CD14-positive monocyte (primary cell): Measurements from ENCODE around the gene CSMD2. TPM values are rescaled to one million over a fixed set of nuclear protein-coding genes. Genes with fewer than 3 reads are reported as not detected.

Experiments used
- DNase-seq, 3 donors: peaks; one replicate each; pipeline ENCODE4 v3.0.0-alpha.2; 2011 to 2022
- H2AFZ ChIP-seq: 2 replicates; pipeline ENCODE4 v1.6.0; 2012; ENCODE audit warnings: mild to moderate bottlenecking, low read depth, low read length, inconsistent platforms; ENCODE audit not compliant: insufficient read depth, poor library complexity, severe bottlenecking
- H3K27ac ChIP-seq, 2 donors: 1 replicate in 1 of 2; 2 replicates in 1 of 2; pipeline ENCODE4 v1.5.1; 2012 to 2013; ENCODE audit warnings: low read length in 2 of 2, control low read depth in 1 of 2, inconsistent platforms in 1 of 2, low read depth in 1 of 2, mild to moderate bottlenecking in 1 of 2
- H3K27me3 ChIP-seq, 2 donors: one replicate each; pipeline versions ENCODE4 v1.6.0 to v1.6.1; 2011 to 2013; ENCODE audit warnings: low read length in 2 of 2; ENCODE audit not compliant: control insufficient read depth in 2 of 2, insufficient read depth in 2 of 2
- H3K36me3 ChIP-seq, 2 donors: replicated peaks in 1 of 2; 1 replicate in 1 of 2; 2 replicates in 1 of 2; pipeline versions ENCODE4 v1.5.1 to v1.6.1; 2012 to 2013; ENCODE audit warnings: low read length in 2 of 2, control low read depth in 1 of 2, inconsistent platforms in 1 of 2, mild to moderate bottlenecking in 1 of 2; ENCODE audit not compliant: insufficient read depth in 2 of 2, control insufficient read depth in 1 of 2
- H3K4me1 ChIP-seq, 2 donors: 1 replicate in 1 of 2; 2 replicates in 1 of 2; pipeline versions ENCODE4 v1.5.1 to v1.6.1; 2012 to 2013; ENCODE audit warnings: low read length in 2 of 2, control low read depth in 1 of 2, inconsistent platforms in 1 of 2, mild to moderate bottlenecking in 1 of 2, moderate library complexity in 1 of 2; ENCODE audit not compliant: insufficient read depth in 2 of 2, control insufficient read depth in 1 of 2
- H3K4me2 ChIP-seq: replicated peaks from 2 replicates; pipeline ENCODE3; 2012; ENCODE audit warnings: low read length, moderate library complexity, mild to moderate bottlenecking; ENCODE audit not compliant: poor library complexity, severe bottlenecking; ENCODE audit errors: extremely low read depth
- H3K4me3 ChIP-seq, 3 experiments: fragments of 200-600 bp in 1 of 3; sonication (generic) in 1 of 3; replicated peaks in 1 of 3; 1 replicate in 2 of 3; 2 replicates in 1 of 3; pipeline ENCODE4 v1.5.1; 2011 to 2013; ENCODE audit warnings: low read length in 3 of 3, mild to moderate bottlenecking in 3 of 3, control low read depth in 2 of 3, low read depth in 2 of 3, inconsistent platforms in 1 of 3, moderate library complexity in 1 of 3
- H3K79me2 ChIP-seq: 2 replicates; pipeline ENCODE4 v1.6.0; 2012; ENCODE audit warnings: mild to moderate bottlenecking, control low read depth, inconsistent platforms, low read length, moderate library complexity; ENCODE audit not compliant: insufficient read depth
- H3K9ac ChIP-seq: 2 replicates; pipeline ENCODE4 v1.6.0; 2017; ENCODE audit warnings: low read length, mild to moderate bottlenecking; ENCODE audit not compliant: insufficient read depth, poor library complexity, severe bottlenecking
- H3K9me3 ChIP-seq, 2 donors: replicated peaks in 1 of 2; 1 replicate in 1 of 2; 2 replicates in 1 of 2; pipeline versions ENCODE4 v1.5.1 to v1.6.1; 2012 to 2013; ENCODE audit warnings: low read length in 2 of 2, control low read depth in 1 of 2; ENCODE audit not compliant: control insufficient read depth in 1 of 2, insufficient read depth in 1 of 2
- H4K20me1 ChIP-seq: 2 replicates; pipeline ENCODE4 v1.6.0; 2012; ENCODE audit warnings: mild to moderate bottlenecking, low read length, control low read depth, moderate library complexity; ENCODE audit not compliant: insufficient read depth
- H3K27ac Mint-ChIP-seq, 7 donors: one replicate each; pipeline ENCODE4 v1.8.0; 2020; ENCODE audit warnings: mild to moderate bottlenecking in 7 of 7, mixed read lengths in 7 of 7, moderate library complexity in 6 of 7, inconsistent platforms in 2 of 7
- H3K27me3 Mint-ChIP-seq, 3 donors: one replicate each; pipeline ENCODE4 v1.8.0; 2021 to 2022; ENCODE audit warnings: low read depth in 3 of 3, mild to moderate bottlenecking in 3 of 3, mixed read lengths in 3 of 3, moderate library complexity in 3 of 3, inconsistent platforms in 1 of 3
- H3K36me3 Mint-ChIP-seq, 2 donors: one replicate each; pipeline ENCODE4 v1.8.0; 2020; ENCODE audit warnings: mixed read lengths in 2 of 2, inconsistent platforms in 1 of 2, mild to moderate bottlenecking in 1 of 2
- H3K4me1 Mint-ChIP-seq: one replicate; pipeline ENCODE4 v1.8.0; 2020; ENCODE audit warnings: mild to moderate bottlenecking, mixed read lengths
- H3K4me3 Mint-ChIP-seq, 2 donors: one replicate each; pipeline ENCODE4 v1.8.0; 2020; ENCODE audit warnings: mild to moderate bottlenecking in 2 of 2, mixed read lengths in 2 of 2, moderate library complexity in 1 of 2
- H3K9me3 Mint-ChIP-seq, 7 donors: one replicate each; pipeline ENCODE4 v1.8.0; 2020 to 2022; ENCODE audit warnings: mixed read lengths in 7 of 7, mild to moderate bottlenecking in 6 of 7, moderate library complexity in 6 of 7, inconsistent platforms in 2 of 7
- CTCF ChIP-seq: fragments of 200-600 bp; IDR thresholded peaks from one replicate; pipeline ENCODE4 v1.8.0; 2022; ENCODE audit warnings: antibody characterized with exemption, mild to moderate bottlenecking
- WGBS: methylation state at CpG from one replicate; pipeline ENCODE4 v1.1.5; 2013; ENCODE audit warnings: missing lambda C conversion rate; ENCODE audit not compliant: insufficient coverage; 5-methylcytosine and 5-hydroxymethylcytosine counted together
- intact Hi-C, 2 donors: fragments of 100-400 bp; cut with micrococcal nuclease; formaldehyde crosslinking; loops; one replicate each; pipeline versions ENCODE4 v1.15.0 to v1.15.1; 2023
- polyA plus RNA-seq, 3 donors: library from polyadenylated mRNA; depleted of rRNA in 1 of 3; unstranded in 2 of 3; stranded (reverse) in 1 of 3; fragments of 300-500 nt in 2 of 3; fragments of >200 nt in 1 of 3; fragmentation: Illumina TruSeq in 2 of 3; gene quantifications; 1 replicate in 2 of 3; 2 replicates in 1 of 3; pipeline ENCODE4 v1.2.3, GENCODE V29; 2012 to 2021

CSMD2 gene
- polyA plus RNA-seq, 3 donors, result 0.04 TPM; not detected in 2

GRCh38 chr1:33805988-33806387 is 359.0 kb downstream of the CSMD2 start:
- peaks cover 0 to 2% of the 10 kb centered on the region in 2 donors for H3K9me3 ChIP-seq
- H3K4me3 ChIP-seq, result no peak overlapping the region
- no peaks in the 10 kb centered on the region for H3K27me3 ChIP-seq
- H3K4me3 Mint-ChIP-seq, result no peak overlapping the region
- no peak overlapping the region for H3K9ac ChIP-seq
- no peak for DNase-seq
- H3K4me1 ChIP-seq, result no peaks in the 10 kb centered on the region
- H4K20me1 ChIP-seq, result no peaks in the 10 kb centered on the region
- no peaks in the 10 kb centered on the region for H3K36me3 ChIP-seq
- no peak overlapping the region for H2AFZ ChIP-seq
- intact Hi-C loops, result no loop called here
- H3K27ac Mint-ChIP-seq, result no peak overlapping the region
- no peaks in the 10 kb centered on the region for H3K4me1 Mint-ChIP-seq
- H3K79me2 ChIP-seq, result no peaks in the 10 kb centered on the region
- WGBS, result 100% methylated on average over 1 of the region's 3 CpGs
- peaks cover 5 to 18% (median 6%) of the 10 kb centered on the region in 7 donors for H3K9me3 Mint-ChIP-seq
- H3K4me2 ChIP-seq, result no peak overlapping the region
- peaks cover 0 to 3% (median 2%) of the 10 kb centered on the region in 3 donors for H3K27me3 Mint-ChIP-seq
- no peaks in the 10 kb centered on the region for H3K36me3 Mint-ChIP-seq
- no peak overlapping the region for H3K27ac ChIP-seq
- TF ChIP-seq CTCF, result no peak

- no peaks in the 10 kb centered on the region for H3K4me1 Mint-ChIP-seq
- no peak overlapping the region for H3K9ac ChIP-seq
- H3K9me3 Mint-ChIP-seq, result peaks cover 11 to 20% (median 17%) of the 10 kb centered on the region in 7 donors
- no peaks in the 10 kb centered on the region for H3K4me1 ChIP-seq
- H3K27ac Mint-ChIP-seq, result no peak overlapping the region
- H3K36me3 Mint-ChIP-seq, result no peaks in the 10 kb centered on the region
- no peak for TF ChIP-seq CTCF
- no peak for DNase-seq
- no peak overlapping the region for H3K4me3 ChIP-seq
- no CpG with 5 or more reads among the region's 2 CpGs for WGBS
- H4K20me1 ChIP-seq, result no peaks in the 10 kb centered on the region
- H3K27ac ChIP-seq, result no peak overlapping the region
- no peak overlapping the region for H2AFZ ChIP-seq
- no peak overlapping the region for H3K4me3 Mint-ChIP-seq
- peaks cover 18 to 24% of the 10 kb centered on the region in 2 donors for H3K9me3 ChIP-seq
- H3K27me3 ChIP-seq, result no peaks in the 10 kb centered on the region
- intact Hi-C loops, result no loop called here
- no peak overlapping the region for H3K4me2 ChIP-seq
- no peaks in the 10 kb centered on the region for H3K36me3 ChIP-seq
- H3K27me3 Mint-ChIP-seq, result peaks cover 2 to 4% (median 2%) of the 10 kb centered on the region in 3 donors
- H3K79me2 ChIP-seq, result no peaks in the 10 kb centered on the region
Observed at GRCh38 chr1:33802268-33802667, 362.8 kb downstream of the CSMD2 start.
